HepG2 (cell line): Measurements from ENCODE around the gene AK2.

ENCODE experiments used
- NCOA2 ChIP-seq: sonication (generic); formaldehyde crosslinking; IDR thresholded peaks from 2 replicates; pipeline ENCODE4 v1.8.0; 2022; ENCODE audit warnings: inconsistent platforms
- REST ChIP-seq, 2 experiments: IDR thresholded peaks; 2 replicates each; pipeline ENCODE4 v1.6.1; 2011 to 2012; ENCODE audit warnings: low read length in 2 of 2, borderline replicate concordance in 1 of 2, low read depth in 1 of 2, mild to moderate bottlenecking in 1 of 2, moderate library complexity in 1 of 2

- TF ChIP-seq REST (IDR thresholded peaks at IDR 0.05; ENCODE audit: borderline replicate concordance in 1 of 2, low read depth in 1 of 2, low read length in 2 of 2) = no peak
- TF ChIP-seq NCOA2 (CRISPR knock-in tag) = no peak
These were observed 5.2 kb downstream of the AK2 start for GRCh38 chr1:33031506-33031905.
